CD4-positive, alpha-beta T cell (primary cell): ENCODE data around the gene GPR61. TPM values are rescaled to one million over a fixed set of nuclear protein-coding genes. Genes with fewer than 3 reads are reported as not detected.

Experiments
- ATAC-seq: fragments of 200-7000 bp; cut with Tn5 transposase; one replicate; pipeline ENCODE4 v1.10.0; 2022; ENCODE audit warnings: mild to moderate bottlenecking; ENCODE audit not compliant: poor library complexity
- CTCF ChIA-PET: fragments of 350-600 bp; sonication (Branson Sonifier 250); formaldehyde crosslinking; loops from one replicate; lab custom pipeline; 2021; ENCODE audit warnings: antibody characterized with exemption, inconsistent platforms; lab: Charles Lee
- POLR2A ChIA-PET: fragments of 350-600 bp; sonication (Branson Sonifier 250); formaldehyde crosslinking; loops from one replicate; lab custom pipeline; 2021; ENCODE audit warnings: antibody characterized with exemption, inconsistent platforms; lab: Charles Lee
- DNase-seq, 14 experiments: peaks; one replicate each; pipeline ENCODE4 v3.0.0-alpha.2; 2013 to 2020; ENCODE audit warnings: mixed read lengths in 2 of 14
- H3K27ac ChIP-seq, 2 donors: one replicate each; pipeline versions ENCODE4 v1.5.1 to v1.7.0; 2013; ENCODE audit warnings: low read length in 2 of 2, low read depth in 1 of 2, mild to moderate bottlenecking in 1 of 2
- H3K27me3 ChIP-seq, 2 experiments: 1 replicate in 1 of 2; 2 replicates in 1 of 2; pipeline versions ENCODE4 v1.6.1 to v1.7.0; 2013; ENCODE audit warnings: low read length in 2 of 2, control low read depth in 1 of 2, mild to moderate bottlenecking in 1 of 2, moderate library complexity in 1 of 2; ENCODE audit not compliant: insufficient read depth in 2 of 2, control insufficient read depth in 1 of 2
- H3K36me3 ChIP-seq: one replicate; pipeline ENCODE4 v1.6.1; 2013; ENCODE audit warnings: low read length, control low read depth; ENCODE audit not compliant: insufficient read depth
- H3K4me1 ChIP-seq: one replicate; pipeline ENCODE4 v1.6.1; 2013; ENCODE audit warnings: low read length, control low read depth; ENCODE audit not compliant: insufficient read depth
- H3K4me3 ChIP-seq: one replicate; pipeline ENCODE4 v1.5.1; 2013; ENCODE audit warnings: mild to moderate bottlenecking, low read length, moderate library complexity
- H3K9me3 ChIP-seq, 2 experiments: 1 replicate in 1 of 2; 2 replicates in 1 of 2; pipeline versions ENCODE4 v1.6.1 to v1.7.0; 2013; ENCODE audit warnings: low read length in 2 of 2, mild to moderate bottlenecking in 2 of 2, control low read depth in 1 of 2, moderate library complexity in 1 of 2; ENCODE audit not compliant: control insufficient read depth in 1 of 2, insufficient read depth in 1 of 2
- H3K27ac Mint-ChIP-seq: one replicate; pipeline ENCODE4 v1.8.0; 2020; ENCODE audit warnings: mixed read lengths
- H3K27me3 Mint-ChIP-seq: one replicate; pipeline ENCODE4 v1.8.0; 2021; ENCODE audit warnings: mixed read lengths
- H3K36me3 Mint-ChIP-seq: one replicate; pipeline ENCODE4 v1.8.0; 2021; ENCODE audit warnings: low read depth, mixed read lengths
- H3K4me1 Mint-ChIP-seq: one replicate; pipeline ENCODE4 v1.8.0; 2021; ENCODE audit warnings: low read depth, mixed read lengths
- H3K4me3 Mint-ChIP-seq: one replicate; pipeline ENCODE4 v1.8.0; 2020; ENCODE audit warnings: mild to moderate bottlenecking, mixed read lengths
- H3K9me3 Mint-ChIP-seq: one replicate; pipeline ENCODE4 v1.8.0; 2020; ENCODE audit warnings: mixed read lengths
- CTCF ChIP-seq: fragments of 200-600 bp; IDR thresholded peaks from one replicate; pipeline ENCODE4 v1.8.0; 2022; ENCODE audit warnings: antibody characterized with exemption, mild to moderate bottlenecking
- intact Hi-C, 2 experiments: fragments of 100-400 bp; cut with DNase I in 1 of 2; cut with micrococcal nuclease in 1 of 2; formaldehyde crosslinking; loops; one replicate each; pipeline versions ENCODE4 v1.15.1 to v1.9.0; 2023 to 2025; cut with DNase I, micrococcal nuclease
- total RNA-seq, 174 experiments: library from RNA in 2 of 174; stranded (reverse) in 2 of 174; gene quantifications; one replicate each; pipeline ENCODE4 v1.2.3 and lab custom pipeline; 2021 to 2026

Gene GPR61
- total RNA-seq, 2 experiments from 2014 or later, result 0.53 to 0.85 TPM

GRCh38 chr1:109491372-109491771 lies 48.3 kb upstream of the GPR61 start:
- ATAC-seq (no peak), DNase-seq (no peak)
- H3K27me3 ChIP-seq, result no peaks in the 10 kb centered on the region
- ChIA-PET CTCF (interaction anchor here (0.6 to 24.2 kb wide), 13 partner anchors 8 to 64 kb away, joined by 3 to 474 read pairs (median 6); partner anchors contain the start of genes AMIGO1 and PSMA5), POLR2A (interaction anchor here (0.9 to 22.6 kb wide), 5 partner anchors 8 to 57 kb away, joined by 3 to 318 read pairs (median 7); partner anchors contain the start of genes ATXN7L2 and GNAI3)
- H3K27ac ChIP-seq, result no peak overlapping the region
- intact Hi-C loops, result loop anchor here in 1 of 2 experiments (2.0 to 5.0 kb wide), 3 partner anchors 131 to 229 kb away; no protein-coding TSS in a partner anchor
- H3K9me3 ChIP-seq, result no peaks in the 10 kb centered on the region
- Mint-ChIP-seq H3K27me3 (no peaks in the 10 kb centered on the region), H3K36me3 (peaks cover 46% of the 10 kb centered on the region), H3K4me1 (peaks cover 35% of the 10 kb centered on the region), H3K4me3 (peak overlapping the region; percentile 7), H3K27ac (no peak overlapping the region), H3K9me3 (no peaks in the 10 kb centered on the region)
- TF ChIP-seq CTCF, result no peak
- H3K36me3 ChIP-seq, result peaks cover 33% of the 10 kb centered on the region
- H3K4me1 ChIP-seq, result peaks cover 36% of the 10 kb centered on the region
- H3K4me3 ChIP-seq, result no peak overlapping the region

- Histone ChIP-seq H3K27ac (no peak overlapping the region), H3K4me3 (no peak overlapping the region), H3K36me3 (peaks cover 47% of the 10 kb centered on the region), H3K27me3 (no peaks in the 10 kb centered on the region), H3K4me1 (peaks cover 50% of the 10 kb centered on the region), H3K9me3 (no peaks in the 10 kb centered on the region)
- DNase-seq (no peak), ATAC-seq (no peak)
- intact Hi-C loops, result loop anchor here in 1 of 2 experiments (5.0 kb wide), 2 partner anchors 130 to 230 kb away; no protein-coding TSS in a partner anchor
- peaks cover 47% of the 10 kb centered on the region for H3K36me3 Mint-ChIP-seq
- H3K27ac Mint-ChIP-seq, result no peak overlapping the region
- POLR2A ChIA-PET, result interaction anchor here (1.7 to 22.6 kb wide), 6 partner anchors 9 to 67 kb away, joined by 7 to 318 read pairs (median 17); partner anchors contain the start of genes AMIGO1 and ATXN7L2
- no peaks in the 10 kb centered on the region for H3K9me3 Mint-ChIP-seq
- no peak for TF ChIP-seq CTCF
- peaks cover 44% of the 10 kb centered on the region for H3K4me1 Mint-ChIP-seq
- peak overlapping the region; percentile 54 for H3K4me3 Mint-ChIP-seq
- H3K27me3 Mint-ChIP-seq, result no peaks in the 10 kb centered on the region
- CTCF ChIA-PET, result interaction anchor here (1.6 to 24.2 kb wide), 6 partner anchors 9 to 67 kb away, joined by 5 to 474 read pairs (median 20); partner anchors contain the start of genes ATXN7L2 and PSMA5
Observed at GRCh38 chr1:109492779-109493178, 46.9 kb upstream of the GPR61 start.

- POLR2A ChIA-PET, result interaction anchor here (0.8 to 22.6 kb wide), 8 partner anchors 9 to 541 kb away, joined by 4 to 318 read pairs (median 17); partner anchors contain the start of genes AMIGO1, ATXN7L2, GNAI3 and STRIP1
- Histone ChIP-seq H3K4me3 (no peak overlapping the region), H3K27me3 (no peaks in the 10 kb centered on the region), H3K9me3 (no peaks in the 10 kb centered on the region), H3K36me3 (peaks cover 46% of the 10 kb centered on the region), H3K4me1 (peaks cover 55% of the 10 kb centered on the region), H3K27ac (no peak overlapping the region)
- H3K4me1 Mint-ChIP-seq, result peaks cover 49% of the 10 kb centered on the region
- peak overlapping the region; percentile 97 for H3K4me3 Mint-ChIP-seq
- CTCF ChIA-PET, result interaction anchor here (1.2 to 24.2 kb wide), 7 partner anchors 10 to 68 kb away, joined by 5 to 474 read pairs (median 11); partner anchors contain the start of genes ATXN7L2, GNAI3 and PSMA5
- no peak for ATAC-seq
- no peak for TF ChIP-seq CTCF
- intact Hi-C loops, result loop anchor here in 1 of 2 experiments (5.0 kb wide), 2 partner anchors 129 to 231 kb away; no protein-coding TSS in a partner anchor
- no peaks in the 10 kb centered on the region for H3K9me3 Mint-ChIP-seq
- no peaks in the 10 kb centered on the region for H3K27me3 Mint-ChIP-seq
- peaks cover 48% of the 10 kb centered on the region for H3K36me3 Mint-ChIP-seq
- peak overlapping the region; percentile 88 for H3K27ac Mint-ChIP-seq
- no peak for DNase-seq
Observed at GRCh38 chr1:109493227-109493626, 46.4 kb upstream of the GPR61 start.
